Colonic mucosa (tissue), 4 donors: ENCODE data around the gene RALGPS1. TPM values are rescaled to one million over a fixed set of nuclear protein-coding genes. Genes with fewer than 3 reads are reported as not detected.

Experiments
- DNase-seq: peaks from one replicate; pipeline ENCODE4 v3.0.0-alpha.2; 2020
- H3K27ac ChIP-seq: fragments of 200-600 bp; one replicate; pipeline ENCODE4 v1.8.0; 2021
- H3K27me3 ChIP-seq: fragments of 200-600 bp; one replicate; pipeline ENCODE4 v1.8.0; 2021
- H3K36me3 ChIP-seq: fragments of 200-600 bp; one replicate; pipeline ENCODE4 v1.8.0; 2021
- H3K4me1 ChIP-seq: fragments of 200-600 bp; one replicate; pipeline ENCODE4 v1.8.0; 2021; ENCODE audit warnings: mild to moderate bottlenecking
- H3K4me3 ChIP-seq: fragments of 200-600 bp; one replicate; pipeline ENCODE4 v1.8.0; 2021
- H3K9ac ChIP-seq, 2 donors: one replicate each; pipeline ENCODE4 v1.7.0; 2013; ENCODE audit warnings: control low read depth in 2 of 2, low read depth in 2 of 2, low read length in 2 of 2
- H3K9me3 ChIP-seq: fragments of 200-600 bp; one replicate; pipeline ENCODE4 v1.8.0; 2021
- CTCF ChIP-seq: fragments of 200-600 bp; IDR thresholded peaks from one replicate; pipeline ENCODE4 v1.8.0; 2022; ENCODE audit warnings: antibody characterized with exemption, mild to moderate bottlenecking
- intact Hi-C: fragments of 100-400 bp; cut with DNase I; formaldehyde crosslinking; loops from one replicate; pipeline ENCODE4 v1.14.1; 2022
- total RNA-seq, 2 donors: library from RNA; stranded (reverse); fragmentation: NEBNext Ultra II Directional in 1 of 2; extraction: Animal tissue kit (Norgen Biotek cat#: 25700) in 1 of 2; gene quantifications; one replicate each; pipeline ENCODE4 v1.2.1, GENCODE V29; 2021
- donor health status: healthy.
- donor health status: DM: no; HTN: no; CAD: no.
- donor health status: DM: no; HTN: no; CAD: no.

Gene RALGPS1
- total RNA-seq, 2 donors from 2014 or later: 22.6 to 27.2 TPM

DNA sequence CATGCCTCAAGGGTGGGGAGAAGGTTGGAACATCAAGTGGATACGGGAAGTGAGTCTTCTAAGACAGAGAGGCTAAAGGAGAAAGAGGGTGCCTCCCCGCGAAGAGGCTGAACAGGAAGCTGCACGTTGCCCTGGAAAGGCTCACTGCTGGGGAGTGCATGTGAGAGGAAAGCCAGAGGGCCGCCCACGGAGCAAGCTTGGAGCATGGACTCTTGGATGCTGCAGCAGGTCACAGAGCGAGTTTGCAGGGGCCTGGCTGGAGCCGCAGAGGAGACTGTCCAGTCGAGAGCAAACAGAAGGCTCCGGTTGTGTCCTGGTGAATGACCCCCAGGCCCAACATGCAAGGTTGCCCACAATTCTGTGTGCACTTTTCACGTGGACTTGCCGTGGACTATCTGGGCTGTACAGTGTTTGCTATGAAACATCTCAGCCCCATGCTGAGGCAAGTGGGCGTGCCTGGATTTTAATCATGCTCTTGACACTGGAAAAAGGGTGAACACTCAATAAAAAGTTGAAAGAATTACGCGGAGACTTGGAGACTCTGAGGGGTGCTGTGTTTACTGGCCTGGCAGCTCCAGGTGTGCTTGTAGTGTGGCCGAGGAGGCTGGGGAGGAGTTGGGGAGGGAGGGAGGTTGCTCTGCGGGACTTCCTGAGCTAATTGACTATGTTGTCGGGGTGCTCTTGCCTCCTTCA, 295.5 kb downstream of the RALGPS1 start:
- Histone ChIP-seq H3K4me3 (no peak overlapping the region), H3K36me3 (no peaks in the 10 kb centered on the region), H3K4me1 (no peaks in the 10 kb centered on the region), H3K9me3 (no peaks in the 10 kb centered on the region), H3K27me3 (no peaks in the 10 kb centered on the region), H3K27ac (no peak overlapping the region), H3K9ac (no peak overlapping the region)
- intact Hi-C loops: loop anchor here (10.0 kb wide), 1 partner anchor 185 kb away; the partner anchor contains the start of gene SLC2A8
- TF ChIP-seq CTCF: no peak
- DNase-seq: no peak

DNA sequence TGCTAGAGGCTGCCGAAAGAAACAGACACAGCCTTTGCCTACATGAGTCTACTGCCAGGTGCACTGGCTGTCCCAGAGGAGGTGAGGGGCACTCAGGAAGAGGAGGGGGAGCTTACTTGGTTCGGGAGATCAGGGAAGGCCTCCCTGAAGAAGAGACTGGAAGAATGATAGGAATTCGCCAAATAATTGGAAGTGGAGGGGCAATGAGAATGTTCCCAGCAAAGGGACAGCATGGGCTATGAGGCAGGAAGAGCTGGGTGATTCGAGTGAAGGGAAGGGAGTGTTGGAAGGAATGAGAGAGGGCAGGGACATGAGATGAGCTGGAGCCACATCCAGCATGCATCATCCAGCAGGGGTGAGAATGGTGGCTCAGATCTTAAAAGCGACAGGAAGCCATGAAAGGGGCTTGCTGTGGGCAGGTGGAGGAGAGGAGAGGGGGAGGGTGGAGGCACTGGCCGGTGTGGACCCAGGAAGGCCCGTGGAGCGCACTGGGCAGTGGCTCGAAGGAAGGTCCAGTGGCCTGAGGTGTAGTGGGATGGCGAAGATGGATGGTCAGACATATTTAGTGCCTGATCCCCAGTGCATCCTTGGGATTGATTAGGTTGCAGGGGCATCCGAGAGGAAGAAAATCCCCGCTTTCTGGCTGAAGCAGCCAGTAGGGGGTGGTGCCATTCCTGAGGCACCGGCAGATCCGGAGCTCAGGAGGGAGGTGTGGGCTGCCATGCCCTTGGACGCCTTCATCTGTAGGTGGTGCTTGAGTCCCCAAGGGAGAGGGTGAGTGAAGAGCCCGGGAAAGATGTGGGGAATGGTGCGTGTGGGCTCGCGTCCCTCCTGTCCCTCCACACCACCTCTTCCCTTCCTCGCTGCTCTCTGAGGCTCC, 296.5 kb downstream of the RALGPS1 start:
- Histone ChIP-seq H3K4me1 (no peaks in the 10 kb centered on the region), H3K9ac (no peak overlapping the region), H3K36me3 (no peaks in the 10 kb centered on the region), H3K4me3 (no peak overlapping the region), H3K27me3 (no peaks in the 10 kb centered on the region), H3K9me3 (no peaks in the 10 kb centered on the region), H3K27ac (no peak overlapping the region)
- no peak for TF ChIP-seq CTCF
- intact Hi-C loops: loop anchor here (10.0 kb wide), 1 partner anchor 184 kb away; the partner anchor contains the start of gene SLC2A8
- DNase-seq: no peak

- DNase-seq: no peak
- no peaks in the 10 kb centered on the region for H3K27me3 ChIP-seq
- no peak overlapping the region for H3K4me3 ChIP-seq
- H3K27ac ChIP-seq: no peak overlapping the region
- H3K9ac ChIP-seq: no peak overlapping the region
- no peaks in the 10 kb centered on the region for H3K9me3 ChIP-seq
- no peak for TF ChIP-seq CTCF
- intact Hi-C loops: loop anchor here (10.0 kb wide), 1 partner anchor 183 kb away; the partner anchor contains the start of gene SLC2A8
- no peaks in the 10 kb centered on the region for H3K4me1 ChIP-seq
- H3K36me3 ChIP-seq: no peaks in the 10 kb centered on the region
Observed at GRCh38 chr9:127211983-127212382, 297.4 kb downstream of the RALGPS1 start.

GRCh38 chr9:127212453-127212852, 297.9 kb downstream of the RALGPS1 start:
- no peak for TF ChIP-seq CTCF
- H3K27me3 ChIP-seq: no peaks in the 10 kb centered on the region
- H3K36me3 ChIP-seq: no peaks in the 10 kb centered on the region
- intact Hi-C loops: loop anchor here (10.0 kb wide), 1 partner anchor 182 kb away; the partner anchor contains the start of gene SLC2A8
- H3K4me3 ChIP-seq: no peak overlapping the region
- no peak overlapping the region for H3K9ac ChIP-seq
- no peaks in the 10 kb centered on the region for H3K9me3 ChIP-seq
- no peaks in the 10 kb centered on the region for H3K4me1 ChIP-seq
- H3K27ac ChIP-seq: no peak overlapping the region
- no peak for DNase-seq

- Histone ChIP-seq H3K9ac (no peak overlapping the region), H3K27me3 (no peaks in the 10 kb centered on the region), H3K4me1 (no peaks in the 10 kb centered on the region), H3K4me3 (no peak overlapping the region), H3K9me3 (no peaks in the 10 kb centered on the region), H3K27ac (no peak overlapping the region), H3K36me3 (no peaks in the 10 kb centered on the region)
- intact Hi-C loops: loop anchor here (10.0 kb wide), 1 partner anchor 181 kb away; the partner anchor contains the start of gene SLC2A8
- DNase-seq: no peak
- no peak for TF ChIP-seq CTCF
Observed at GRCh38 chr9:127213859-127214258, 299.3 kb downstream of the RALGPS1 start.
